Amygdala (tissue), 56 donors: ENCODE data around the gene GAS6.

ENCODE experiments used
- DNase-seq, 56 donors: peaks; one replicate each; lab custom pipeline; 2025; lab: John Stamatoyannopoulos, UW

The GAS6 gene

GRCh38 chr13:113813070-113813748 lies 50.7 kb downstream of the GAS6 start:
- DNase-seq, result no peak

GRCh38 chr13:113812178-113813040 lies 51.5 kb downstream of the GAS6 start:
- DNase-seq, result no peak

- DNase-seq, result no peak
These were observed 52.6 kb downstream of the GAS6 start for GRCh38 chr13:113811081-113811928.

- no peak for DNase-seq
These were observed 53.2 kb downstream of the GAS6 start for GRCh38 chr13:113810640-113811039.

- no peak for DNase-seq
These were observed 53.9 kb downstream of the GAS6 start for GRCh38 chr13:113809934-113810333.

- no peak for DNase-seq
These were observed 55.6 kb downstream of the GAS6 start for GRCh38 chr13:113808058-113808834.

- no peak for DNase-seq
These were observed 57.4 kb downstream of the GAS6 start for GRCh38 chr13:113806526-113806925.

GRCh38 chr13:113806104-113806471 lies 57.8 kb downstream of the GAS6 start:
- DNase-seq, result no peak

- no peak for DNase-seq
These were observed 58.3 kb downstream of the GAS6 start for GRCh38 chr13:113805431-113806103.

GRCh38 chr13:113804703-113805430 lies 59.0 kb downstream of the GAS6 start:
- no peak for DNase-seq

- no peak for DNase-seq
These were observed 59.7 kb downstream of the GAS6 start for GRCh38 chr13:113804017-113804702.

- no peak for DNase-seq
These were observed 60.4 kb downstream of the GAS6 start for GRCh38 chr13:113803409-113804016.

- DNase-seq, result no peak
These were observed 61.1 kb downstream of the GAS6 start for GRCh38 chr13:113802761-113803160.

GRCh38 chr13:113802090-113802531 lies 61.8 kb downstream of the GAS6 start:
- no peak for DNase-seq

- no peak for DNase-seq
These were observed 62.5 kb downstream of the GAS6 start for GRCh38 chr13:113801289-113801961.

- no peak for DNase-seq
These were observed 63.3 kb downstream of the GAS6 start for GRCh38 chr13:113800576-113800926.

GRCh38 chr13:113798200-113798811 lies 65.6 kb downstream of the GAS6 start:
- DNase-seq, result no peak
